Cardiac fibroblast (primary cell): ENCODE data around the gene WNT10A.

Experiments used
- DNase-seq, 2 donors: peaks; one replicate each; pipeline versions ENCODE4 v3.0.0 to v3.0.0-alpha.2; 2010; ENCODE audit warnings: low read depth in 2 of 2
- H3K4me3 ChIP-seq, 2 donors: replicated peaks in 1 of 2; 1 replicate in 1 of 2; 2 replicates in 1 of 2; pipeline ENCODE4 v1.5.1; 2011; ENCODE audit warnings: low read depth in 2 of 2, low read length in 2 of 2, mild to moderate bottlenecking in 2 of 2, moderate library complexity in 1 of 2
- CTCF ChIP-seq: IDR thresholded peaks from one replicate; pipeline ENCODE4 v1.5.1; 2011; ENCODE audit warnings: low read depth, mild to moderate bottlenecking, low read length, inconsistent platforms

The WNT10A gene

GRCh38 chr2:218882461-218882816, 1.8 kb downstream of the WNT10A start:
- no peak overlapping the region for H3K4me3 ChIP-seq
- no peak for DNase-seq
- no peak for TF ChIP-seq CTCF

GRCh38 chr2:218882866-218883366, 2.3 kb downstream of the WNT10A start:
- TF ChIP-seq CTCF = no peak
- no peak for DNase-seq
- no peak overlapping the region for H3K4me3 ChIP-seq

- H3K4me3 ChIP-seq = no peak overlapping the region
- no peak for TF ChIP-seq CTCF
- no peak for DNase-seq
Observed at GRCh38 chr2:218883491-218884490, 3.1 kb downstream of the WNT10A start.

- DNase-seq = no peak
Observed at GRCh38 chr2:218884519-218884918, 3.9 kb downstream of the WNT10A start.

GRCh38 chr2:218885981-218886947, 5.6 kb downstream of the WNT10A start:
- no peak for TF ChIP-seq CTCF
- DNase-seq = no peak

More at GRCh38 chr2:218884519-218884918, 3.9 kb downstream of the WNT10A start:
- H3K4me3 ChIP-seq = no peak overlapping the region
- no peak for TF ChIP-seq CTCF

GRCh38 chr2:218887079-218887478, 6.4 kb downstream of the WNT10A start:
- TF ChIP-seq CTCF = no peak
- DNase-seq = no peak
- H3K4me3 ChIP-seq = no peak overlapping the region

More at GRCh38 chr2:218885981-218886947, 5.6 kb downstream of the WNT10A start:
- no peak overlapping the region for H3K4me3 ChIP-seq
